Anterior cingulate cortex (tissue), 58 donors: ENCODE data around the gene MIGA2.

Experiments used
- DNase-seq, 58 donors: peaks; one replicate each; lab custom pipeline; 2025; lab: John Stamatoyannopoulos, UW

MIGA2 gene

DNA sequence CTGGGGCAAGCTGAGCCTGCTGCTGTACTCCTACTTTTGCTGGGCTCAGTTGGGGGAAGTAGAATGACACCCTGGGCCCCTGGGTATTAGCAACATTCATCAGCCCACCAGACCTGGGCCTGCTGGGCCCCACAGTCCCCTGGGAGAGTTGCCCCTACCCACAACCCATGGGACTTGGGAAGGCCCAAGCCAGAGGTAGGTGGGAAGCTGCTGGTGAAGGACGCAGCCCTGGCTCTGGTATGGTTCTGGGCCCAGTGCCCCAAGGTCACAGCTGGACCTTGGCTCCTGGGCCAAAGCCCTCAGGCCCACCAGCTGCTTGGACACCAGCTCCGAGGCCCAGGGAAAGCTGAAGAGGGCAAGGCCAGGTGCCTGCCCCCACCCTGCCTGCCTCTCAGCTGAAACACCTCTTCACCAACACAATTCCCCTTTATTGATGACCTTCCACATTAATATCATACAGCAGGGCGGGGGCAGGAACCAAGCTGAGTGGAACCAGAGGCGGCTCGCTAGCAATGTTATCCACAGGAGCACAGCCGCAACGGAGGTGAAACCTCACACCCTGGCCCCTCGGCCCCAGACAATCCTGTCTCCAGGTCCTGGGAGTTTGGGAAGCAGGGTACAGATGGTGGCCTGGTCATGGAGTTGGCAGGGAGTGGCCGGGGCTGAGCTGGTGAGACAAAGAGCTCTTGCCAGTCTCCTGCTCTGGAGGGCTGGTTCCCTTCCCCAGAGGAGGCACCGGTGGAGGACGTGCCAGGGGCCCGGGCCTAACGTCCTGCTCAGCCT lies 58.2 kb downstream of the MIGA2 start:
- no peak for DNase-seq

DNA sequence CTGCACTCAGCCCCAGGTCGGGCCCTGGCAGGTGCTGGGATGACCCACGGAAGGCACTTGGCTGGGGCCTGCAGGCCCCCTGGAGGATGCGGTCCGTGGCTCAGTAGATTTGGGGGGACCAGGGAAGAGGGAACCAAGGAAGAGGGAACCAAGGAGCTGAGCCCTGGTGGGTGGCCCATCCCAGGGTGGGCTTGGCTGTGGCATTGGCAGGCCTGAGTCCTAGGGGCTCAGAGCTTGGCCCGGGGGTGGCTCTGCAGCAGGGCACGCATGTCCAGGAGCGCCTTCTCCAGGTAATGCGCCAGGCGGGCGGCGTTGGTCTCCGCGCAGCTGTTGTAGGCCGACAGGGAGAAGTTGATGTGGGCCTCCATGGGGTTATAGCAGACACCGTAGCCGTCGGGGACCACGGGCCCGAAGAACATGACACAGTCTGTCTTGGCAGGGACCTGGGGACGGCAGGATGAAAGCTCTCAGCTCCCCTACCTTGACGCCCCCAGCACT lies 58.8 kb downstream of the MIGA2 start:
- no peak for DNase-seq

DNA sequence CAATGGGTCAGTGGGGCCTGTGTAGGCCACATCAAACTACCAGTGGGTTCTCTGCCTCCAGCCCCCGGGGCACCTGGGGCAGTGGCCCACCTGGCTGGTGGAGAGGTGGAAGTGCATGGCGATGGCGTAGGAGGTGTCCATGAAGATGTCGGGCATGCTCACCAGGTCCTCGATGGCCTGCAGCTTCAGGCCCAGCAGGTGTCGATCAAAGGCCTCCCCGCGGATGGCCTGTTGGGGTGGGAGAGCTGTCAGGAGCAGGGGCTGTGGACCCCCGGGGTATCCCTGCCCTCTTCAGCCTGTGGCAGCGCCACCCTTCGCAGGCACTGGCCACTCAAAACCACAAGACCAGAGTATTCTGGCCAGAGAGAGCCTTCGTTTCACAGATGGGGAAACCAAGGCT lies 59.5 kb downstream of the MIGA2 start:
- no peak for DNase-seq

DNA sequence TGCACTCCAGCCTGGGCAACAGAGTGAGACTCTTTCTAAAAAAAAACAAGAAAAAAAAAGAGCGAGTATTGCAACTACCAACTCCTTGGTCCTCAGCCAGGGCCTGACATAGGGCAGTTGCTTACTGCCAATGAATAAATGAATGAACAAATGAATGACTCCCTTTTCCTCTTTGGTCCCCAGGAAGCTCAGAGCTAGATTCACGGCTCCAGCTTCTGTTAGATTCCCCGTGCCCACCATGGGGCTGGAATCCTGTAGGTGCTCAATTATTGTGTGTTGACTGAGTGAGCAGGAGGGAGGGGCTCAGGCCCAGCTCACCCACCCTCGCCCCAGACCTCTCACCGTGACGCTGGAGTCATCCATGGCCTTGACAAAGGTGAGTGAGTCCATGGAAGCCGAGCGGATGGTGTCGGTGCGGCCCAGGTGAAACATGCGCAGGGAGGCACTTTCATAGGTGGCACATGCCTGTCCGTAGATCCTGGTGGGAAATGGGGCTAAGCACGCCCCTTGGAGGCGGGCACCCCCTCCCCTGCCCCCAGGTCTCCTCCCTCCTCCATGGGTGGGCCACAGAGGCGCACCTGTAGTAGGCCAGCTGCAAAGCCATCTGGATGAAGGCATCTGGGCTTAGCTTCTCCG lies 61.4 kb downstream of the MIGA2 start:
- DNase-seq, result no peak

DNA sequence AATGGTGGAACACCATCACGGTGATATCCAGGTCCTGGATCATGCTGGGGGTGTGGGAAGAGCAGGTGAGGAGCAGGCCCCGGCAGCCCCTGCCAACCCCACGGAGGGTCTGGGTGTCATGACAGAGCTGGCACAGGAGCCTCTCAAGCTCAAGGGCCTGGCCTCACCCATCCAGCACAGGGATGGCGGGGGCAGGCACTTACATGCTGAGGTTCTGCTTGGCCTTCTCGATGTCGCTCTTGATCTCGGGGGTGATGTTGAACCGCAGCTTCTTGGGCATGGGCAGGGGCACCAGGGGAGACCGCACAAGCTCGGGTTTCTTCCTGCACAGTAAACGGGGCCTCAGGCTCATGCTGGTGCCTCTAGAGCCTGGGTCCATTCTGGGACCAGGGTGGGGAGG lies 61.9 kb downstream of the MIGA2 start:
- DNase-seq, result no peak

DNA sequence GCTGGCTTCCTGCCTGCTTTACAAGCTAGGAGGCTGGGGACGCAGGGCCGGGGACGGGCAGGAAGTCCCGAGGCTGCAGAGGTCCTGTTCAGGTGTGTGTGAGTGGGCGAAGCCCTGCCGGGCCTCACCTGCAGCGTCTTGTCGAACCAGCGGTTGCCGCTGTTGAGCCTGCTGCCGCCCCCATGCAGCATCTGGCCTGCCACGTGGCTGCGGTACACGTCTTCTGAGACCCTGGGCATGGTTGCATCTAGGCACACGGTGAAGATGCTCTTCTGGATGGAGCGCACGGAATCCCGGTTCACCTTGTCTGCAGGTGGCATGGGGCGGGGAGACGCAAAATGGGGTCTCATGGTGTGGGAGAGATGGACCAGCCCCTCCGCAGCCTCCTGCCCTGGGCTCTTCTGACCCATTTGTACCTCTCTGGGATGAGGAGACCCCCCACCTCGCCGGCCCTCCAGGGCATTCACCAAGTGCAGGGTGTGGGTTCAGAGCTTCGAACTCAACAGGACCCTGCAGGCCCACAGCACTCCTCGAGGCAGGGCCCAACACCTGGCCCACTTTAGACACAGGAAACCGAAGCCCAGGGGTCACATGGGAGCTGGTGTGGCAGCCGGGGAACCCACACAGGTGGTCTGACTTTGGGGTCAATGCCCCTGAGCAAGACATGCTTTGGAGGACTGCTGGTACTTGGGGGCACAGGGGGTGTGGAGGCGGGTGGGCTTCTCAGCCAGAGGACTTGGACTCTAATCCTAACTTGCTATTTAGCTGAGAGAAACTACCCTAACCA lies 64.2 kb downstream of the MIGA2 start:
- DNase-seq, result no peak

DNA sequence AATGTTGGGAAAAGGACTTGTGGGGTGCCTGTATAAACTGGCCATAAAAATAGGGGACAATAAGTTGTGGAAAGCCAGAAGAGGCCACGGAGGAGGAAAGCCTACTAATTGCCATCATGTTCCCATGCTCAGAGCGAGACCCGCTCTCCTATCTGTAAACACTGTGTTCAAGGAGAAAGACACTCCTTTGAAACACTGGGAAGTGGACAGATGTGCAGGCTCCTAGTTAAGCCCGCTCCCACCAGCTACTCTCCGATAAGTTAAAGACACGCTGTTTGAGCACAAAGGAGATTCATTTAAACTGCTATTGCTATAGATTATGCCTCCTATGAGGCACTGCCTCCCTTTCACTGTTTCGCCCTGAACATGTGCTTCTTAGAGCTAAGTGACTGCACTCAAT lies 64.9 kb downstream of the MIGA2 start:
- no peak for DNase-seq

DNA sequence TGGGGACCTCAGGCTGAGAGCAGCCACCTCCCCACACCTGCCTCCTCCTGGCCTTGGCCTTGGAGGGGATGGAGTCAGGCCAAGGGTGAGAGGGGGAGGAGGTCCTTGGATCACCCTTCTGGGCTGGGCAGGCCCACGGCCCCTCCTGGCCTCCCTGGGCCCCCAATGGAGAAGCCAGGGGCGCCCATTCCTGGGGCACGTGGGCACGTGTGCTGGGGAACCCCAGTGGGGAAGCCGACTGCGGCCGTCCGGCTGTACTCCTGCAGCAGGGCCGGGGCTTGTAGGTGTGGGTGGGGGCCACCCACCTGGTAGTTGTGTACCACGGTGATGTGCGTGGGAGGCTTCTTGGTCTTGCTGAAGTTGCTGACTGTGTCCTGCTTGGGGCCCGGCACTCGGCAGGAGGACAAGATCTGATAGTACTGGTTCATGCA lies 65.7 kb downstream of the MIGA2 start:
- DNase-seq, result no peak

DNA sequence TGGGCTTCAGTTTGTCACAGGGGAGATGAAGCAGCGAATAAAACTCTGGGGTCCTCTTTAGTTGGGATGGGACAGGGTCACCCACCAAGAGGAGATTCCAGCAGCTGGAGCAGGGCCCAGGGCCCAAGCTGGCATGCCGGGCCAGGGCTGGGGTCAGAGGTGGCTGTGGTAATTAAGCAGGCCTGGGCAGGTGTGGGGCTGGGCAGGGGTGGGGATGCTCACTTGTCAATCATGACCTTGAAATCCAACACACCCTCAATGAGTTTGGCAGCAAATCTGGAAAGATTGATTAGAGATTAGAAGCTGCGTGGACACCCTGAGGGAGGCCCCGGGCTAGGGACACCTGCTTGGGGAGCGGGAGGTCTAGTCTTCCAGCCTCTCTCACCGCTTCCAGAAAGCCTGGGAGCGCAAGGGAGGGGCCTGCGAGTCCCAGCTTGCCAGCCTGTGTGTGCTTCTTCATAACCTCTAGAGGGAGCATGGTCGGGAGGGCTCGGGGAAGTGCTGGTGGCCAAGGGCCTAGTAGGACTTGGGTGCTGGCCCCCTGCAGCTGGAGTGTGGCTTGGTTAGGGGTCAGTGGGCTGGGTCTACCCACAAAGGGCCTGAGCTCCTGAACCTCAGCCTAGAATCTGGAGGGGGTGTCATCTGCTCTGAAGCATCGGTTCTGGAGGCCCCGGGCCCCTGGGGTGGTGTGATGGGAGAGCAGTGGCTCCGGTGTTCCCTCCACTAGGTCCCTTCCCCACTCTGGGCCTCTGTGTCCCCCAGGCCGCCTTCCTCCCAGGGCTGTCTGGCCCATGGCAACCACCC lies 66.6 kb downstream of the MIGA2 start:
- peak in 26 of 58 donors; percentile 5 to 55 (median 20) for DNase-seq

DNA sequence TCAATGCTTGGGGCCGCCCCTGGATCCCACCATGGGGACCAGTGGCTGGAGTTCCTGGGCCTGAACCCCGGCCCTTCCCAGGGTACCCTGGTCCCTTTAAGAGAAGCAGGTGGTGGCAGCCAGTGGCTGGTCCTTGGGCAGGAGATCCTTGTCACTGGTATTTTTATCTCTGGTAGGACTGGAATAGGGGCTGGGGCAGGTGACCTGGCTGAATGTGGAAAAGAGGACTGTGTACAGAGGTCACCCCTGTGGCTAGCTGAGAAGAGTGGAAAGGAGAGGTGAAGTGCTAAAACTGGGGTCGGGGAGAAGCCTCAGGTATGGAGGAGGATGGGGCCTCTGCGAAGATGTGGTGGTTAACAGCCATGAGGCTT lies 67.2 kb downstream of the MIGA2 start:
- no peak for DNase-seq

DNA sequence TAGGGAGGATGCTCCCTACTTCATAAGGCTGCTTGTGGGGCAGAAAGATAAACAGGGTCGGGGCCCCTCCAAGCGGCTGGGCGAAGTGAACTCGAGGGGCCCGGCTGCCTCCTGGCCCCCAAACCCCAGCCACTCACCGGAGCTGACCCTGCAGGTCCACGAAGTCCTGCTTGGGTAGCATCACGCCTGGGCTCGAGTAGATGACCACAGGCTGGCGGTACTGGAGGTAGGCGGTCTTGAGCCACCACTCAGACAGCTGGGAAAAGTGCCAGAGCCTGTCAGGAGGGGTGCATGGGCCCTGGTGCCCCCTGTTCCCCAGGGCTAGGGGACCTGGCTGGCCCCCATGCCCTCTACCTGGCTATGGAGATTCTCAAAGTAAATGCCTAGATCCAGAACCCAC lies 67.6 kb downstream of the MIGA2 start:
- no peak for DNase-seq

DNA sequence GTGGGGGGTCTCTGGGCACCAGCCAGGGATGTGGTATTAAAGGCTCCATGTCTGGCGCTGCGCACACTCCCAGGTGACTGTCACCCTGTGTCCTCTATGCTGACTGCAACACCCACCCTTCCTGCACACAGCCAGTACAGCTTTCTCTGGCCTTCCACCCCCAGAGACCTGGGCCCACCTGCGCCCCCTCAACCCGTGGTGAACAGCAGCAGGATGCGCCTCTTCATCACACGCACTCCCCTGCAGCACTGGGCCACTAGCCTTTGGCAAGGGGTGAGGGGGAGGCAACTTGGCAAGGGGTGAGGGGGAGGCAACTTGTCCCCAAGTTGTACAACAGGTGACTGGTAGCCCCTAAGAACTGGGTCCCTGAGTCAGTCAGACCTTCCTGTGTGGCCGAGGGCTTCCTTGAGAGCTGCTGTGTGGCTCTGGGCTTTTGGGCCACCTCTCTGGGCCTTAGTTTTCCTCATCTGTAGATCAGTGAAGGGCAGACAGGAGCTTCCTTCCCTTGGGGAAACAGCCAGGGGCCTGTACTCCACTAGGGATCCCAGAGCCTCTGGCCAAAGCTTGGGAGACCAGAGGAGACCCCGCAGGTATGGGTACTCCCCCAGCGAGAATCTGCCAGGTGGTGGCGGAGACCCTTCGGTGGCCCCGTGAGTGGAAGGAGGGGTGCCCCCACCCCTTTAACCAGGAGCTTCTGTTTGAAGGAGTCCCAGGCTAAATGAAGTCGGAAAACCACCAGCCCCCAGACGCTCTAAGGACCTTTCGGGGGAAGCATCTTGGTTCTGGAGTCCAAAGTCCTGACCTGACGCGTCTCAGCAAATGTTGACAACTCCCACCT lies 69.7 kb downstream of the MIGA2 start:
- DNase-seq, result no peak

DNA sequence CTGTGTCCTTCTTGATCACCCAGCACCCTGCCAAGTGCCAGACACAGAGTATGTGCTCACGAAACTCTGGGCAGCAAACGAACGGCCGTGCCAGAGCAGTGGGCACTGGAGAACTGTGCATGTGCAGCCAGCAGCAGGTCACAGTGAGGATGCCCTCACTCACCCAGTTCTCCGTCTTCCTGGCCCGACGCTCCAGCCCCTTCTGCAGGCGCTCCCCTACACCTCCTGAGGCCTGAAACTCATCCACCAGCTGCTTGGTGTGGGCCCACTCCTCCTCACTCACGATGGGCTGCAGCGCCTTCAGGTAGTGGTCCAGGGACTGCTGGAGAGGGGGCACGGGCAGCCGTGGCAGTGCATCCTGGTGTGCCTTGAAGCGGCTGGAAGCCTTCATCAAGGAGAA lies 71.2 kb downstream of the MIGA2 start:
- no peak for DNase-seq

DNA sequence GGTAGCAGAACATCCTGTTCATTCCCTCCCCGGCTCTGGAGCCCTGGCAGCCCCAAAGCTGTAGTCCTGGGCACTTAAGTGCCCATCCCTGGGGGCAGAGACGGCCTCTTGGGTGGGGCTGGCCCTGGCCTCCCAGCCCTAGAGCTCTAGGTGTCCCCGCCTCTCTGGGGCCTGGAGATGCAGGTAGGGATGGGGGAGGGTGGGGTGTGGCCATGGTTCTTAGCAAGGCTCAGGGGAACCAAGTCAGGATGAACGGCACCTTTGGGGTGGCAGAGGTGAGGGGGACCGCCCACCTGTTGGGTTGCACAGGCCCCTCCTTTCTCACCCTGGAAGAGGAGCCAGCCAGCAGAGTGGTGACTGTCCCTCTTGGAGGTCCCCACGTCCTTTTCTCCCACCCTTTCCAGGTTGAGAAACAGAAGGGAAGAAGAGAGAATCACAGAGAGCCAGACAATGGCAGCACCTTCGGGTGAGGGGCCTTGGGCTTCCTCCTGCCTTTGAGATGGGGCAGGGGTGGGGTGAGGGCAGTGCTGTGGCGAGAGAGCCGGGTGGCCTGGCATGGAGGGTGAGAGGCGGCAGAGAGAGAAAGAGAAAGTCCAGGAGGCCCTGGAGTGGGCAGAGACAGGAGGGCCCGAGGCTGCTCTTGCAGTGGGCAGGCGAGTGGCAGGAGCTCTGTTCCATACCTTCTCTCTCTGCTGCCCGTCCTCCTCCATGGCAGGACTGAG lies 71.8 kb downstream of the MIGA2 start:
- DNase-seq, result no peak

DNA sequence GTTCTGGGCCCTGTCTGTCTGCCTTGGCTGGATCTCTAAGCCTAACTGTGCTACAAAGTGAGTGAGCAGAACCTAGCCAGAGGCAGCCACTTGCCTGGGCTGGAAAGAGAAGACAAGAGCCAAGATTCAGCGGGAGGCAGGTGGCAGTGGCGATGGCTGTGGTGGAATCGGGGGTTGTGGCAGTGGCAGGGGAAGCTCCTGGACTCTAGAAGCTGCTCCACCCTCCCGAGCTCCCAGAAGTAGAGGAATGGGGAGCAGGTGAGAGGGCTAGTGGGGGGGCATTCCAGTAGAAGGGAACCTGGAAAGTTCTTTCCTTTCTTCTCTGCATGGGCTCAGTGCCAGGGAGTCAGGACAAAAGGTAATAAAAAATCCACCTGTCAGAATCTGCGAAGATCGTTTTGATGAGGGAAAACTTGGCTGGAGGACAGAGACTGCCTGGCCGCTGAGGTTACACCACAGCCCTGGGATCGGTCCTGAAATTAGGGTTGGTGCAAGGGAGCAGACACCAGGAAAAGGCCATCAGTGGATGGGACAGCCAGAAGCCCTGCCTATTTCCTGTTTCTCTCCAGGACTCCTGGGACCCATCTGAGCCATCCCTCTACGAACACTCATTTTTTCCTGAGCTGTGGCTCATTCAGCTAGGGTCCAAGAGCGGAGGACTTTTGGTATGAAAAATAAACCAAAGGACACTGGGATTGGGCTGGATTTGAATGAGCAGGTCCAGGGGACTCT lies 72.5 kb downstream of the MIGA2 start:
- no peak for DNase-seq

DNA sequence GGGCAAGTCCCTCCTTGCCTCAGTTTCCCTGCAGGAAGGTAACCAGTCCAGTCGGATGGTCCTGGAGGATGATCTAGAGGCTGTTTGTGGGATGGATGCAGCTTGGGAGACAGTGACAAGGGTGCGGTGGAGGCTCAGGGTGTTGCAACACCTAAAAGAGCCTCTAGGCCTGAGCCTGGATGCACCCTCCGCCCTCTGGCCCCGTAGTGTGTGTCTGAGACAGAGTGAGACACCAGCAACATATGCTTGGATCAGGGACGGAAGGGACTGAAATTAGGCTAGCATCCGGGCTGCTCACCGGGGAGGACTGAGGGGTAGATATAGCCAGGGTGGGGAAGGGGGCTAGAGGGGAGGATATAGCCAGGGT lies 73.1 kb downstream of the MIGA2 start:
- DNase-seq, result no peak

DNA sequence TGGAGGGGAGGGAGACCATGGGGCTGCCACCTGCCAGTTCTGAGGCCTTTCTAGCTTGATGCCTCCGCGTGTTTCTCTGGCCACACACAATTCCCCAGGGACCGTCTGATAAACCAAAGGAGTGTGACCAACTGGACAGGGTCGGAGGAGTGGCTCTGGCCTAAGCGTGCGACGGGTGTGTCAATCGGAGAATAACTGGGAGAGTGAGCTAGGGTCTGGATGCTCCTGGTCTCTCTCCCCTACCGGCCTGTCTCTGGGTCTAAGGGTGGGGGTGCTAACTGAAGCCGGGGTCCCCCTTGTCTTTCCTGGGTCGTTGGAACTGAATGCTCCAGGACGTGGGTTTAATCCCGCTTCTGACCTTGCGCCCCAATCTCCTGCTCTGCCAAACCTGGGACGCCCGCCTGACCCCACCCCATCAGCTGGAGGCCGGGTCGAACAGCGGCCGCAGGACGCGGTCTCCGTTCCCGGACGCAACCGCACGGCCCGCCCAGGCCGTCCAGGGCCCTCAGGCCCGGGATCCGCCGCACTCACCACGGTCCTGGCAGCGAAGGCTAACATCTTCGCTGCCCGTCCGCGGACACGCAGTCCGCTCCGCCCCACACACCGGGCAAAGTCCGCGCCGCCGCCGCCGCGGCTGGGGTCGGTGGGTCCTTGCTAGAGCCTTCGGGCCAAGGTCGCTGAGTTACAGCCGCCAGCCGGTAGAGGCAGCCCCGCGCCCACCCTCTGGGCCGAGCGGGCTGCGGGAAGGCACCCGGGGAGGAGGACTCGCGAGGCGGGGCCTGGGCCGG lies 73.7 kb downstream of the MIGA2 start:
- peak in 4 of 58 donors; percentile 36 to 56 (median 47) for DNase-seq
